ENCODE measurements around the gene MARCHF3. TPM values are rescaled to one million over a fixed set of nuclear protein-coding genes. Genes with fewer than 3 reads are reported as not detected.

The MARCHF3 gene
- total RNA-seq, 1 donor from 2014 or later = 21.9 TPM

DNA sequence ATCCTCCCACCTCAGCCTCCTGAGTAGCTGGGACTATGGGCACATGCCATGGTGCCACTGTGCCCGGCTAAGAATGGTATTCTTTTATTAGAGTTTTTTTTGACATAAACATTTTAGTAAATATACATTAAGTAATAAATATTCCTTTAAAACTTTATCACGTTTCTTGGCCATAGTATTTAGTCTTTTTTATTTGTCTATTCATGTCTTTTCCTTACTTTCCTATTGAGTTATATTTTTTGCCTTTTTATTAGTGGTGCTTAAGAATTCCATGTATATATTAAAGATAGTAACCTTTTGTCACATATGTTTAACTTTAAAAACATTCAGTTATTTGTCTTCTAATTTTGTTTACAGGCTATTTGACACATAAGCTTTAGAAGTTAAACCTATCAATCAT, 73.4 kb downstream of the MARCHF3 start:
- no peak overlapping the region for H3K27ac Mint-ChIP-seq
- POLR2A ChIA-PET = no interaction called here
- DNase-seq (no peak), ATAC-seq (ENCODE audit: low read depth) (no peak)
- intact Hi-C loops (cut with micrococcal nuclease) = no loop called here
- peaks cover 20% of the 10 kb centered on the region for H3K4me1 Mint-ChIP-seq
- no peak overlapping the region for H3K4me3 Mint-ChIP-seq
- CTCF ChIA-PET = no interaction called here
- no peaks in the 10 kb centered on the region for H3K27me3 Mint-ChIP-seq
- no peaks in the 10 kb centered on the region for H3K9me3 Mint-ChIP-seq
- TF ChIP-seq, protein P1, sequence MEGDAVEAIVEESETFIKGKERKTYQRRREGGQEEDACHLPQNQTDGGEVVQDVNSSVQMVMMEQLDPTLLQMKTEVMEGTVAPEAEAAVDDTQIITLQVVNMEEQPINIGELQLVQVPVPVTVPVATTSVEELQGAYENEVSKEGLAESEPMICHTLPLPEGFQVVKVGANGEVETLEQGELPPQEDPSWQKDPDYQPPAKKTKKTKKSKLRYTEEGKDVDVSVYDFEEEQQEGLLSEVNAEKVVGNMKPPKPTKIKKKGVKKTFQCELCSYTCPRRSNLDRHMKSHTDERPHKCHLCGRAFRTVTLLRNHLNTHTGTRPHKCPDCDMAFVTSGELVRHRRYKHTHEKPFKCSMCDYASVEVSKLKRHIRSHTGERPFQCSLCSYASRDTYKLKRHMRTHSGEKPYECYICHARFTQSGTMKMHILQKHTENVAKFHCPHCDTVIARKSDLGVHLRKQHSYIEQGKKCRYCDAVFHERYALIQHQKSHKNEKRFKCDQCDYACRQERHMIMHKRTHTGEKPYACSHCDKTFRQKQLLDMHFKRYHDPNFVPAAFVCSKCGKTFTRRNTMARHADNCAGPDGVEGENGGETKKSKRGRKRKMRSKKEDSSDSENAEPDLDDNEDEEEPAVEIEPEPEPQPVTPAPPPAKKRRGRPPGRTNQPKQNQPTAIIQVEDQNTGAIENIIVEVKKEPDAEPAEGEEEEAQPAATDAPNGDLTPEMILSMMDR (IDR thresholded peaks at IDR 0.05) = no peak
- H3K36me3 Mint-ChIP-seq (ENCODE audit: low read depth) = no peaks in the 10 kb centered on the region

DNA sequence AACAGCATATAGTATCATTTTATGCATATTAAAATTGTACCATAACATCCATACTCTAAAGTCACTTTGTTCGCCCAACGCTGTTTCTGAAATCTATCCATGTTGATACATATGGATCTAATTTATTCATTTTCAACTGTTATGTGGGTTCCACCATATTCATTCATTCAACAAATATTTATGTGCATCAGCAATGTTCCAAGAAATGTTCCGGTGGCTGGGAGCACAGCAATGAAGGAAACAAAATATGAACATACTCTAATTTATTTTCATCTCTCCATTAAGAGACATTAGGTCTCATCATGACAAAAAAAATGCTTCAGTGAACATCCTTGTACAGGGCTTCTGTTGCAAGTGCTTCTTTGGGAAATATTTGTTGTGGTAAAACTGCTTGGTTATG, 75.4 kb downstream of the MARCHF3 start:
- TF ChIP-seq, protein P1 (IDR thresholded peaks at IDR 0.05) = no peak
- ChIA-PET POLR2A (no interaction called here), CTCF (no interaction called here)
- no peak overlapping the region for H3K27ac Mint-ChIP-seq
- intact Hi-C loops (cut with micrococcal nuclease) = no loop called here
- no peaks in the 10 kb centered on the region for H3K9me3 Mint-ChIP-seq
- ATAC-seq (ENCODE audit: low read depth) (no peak), DNase-seq (no peak)
- no peaks in the 10 kb centered on the region for H3K27me3 Mint-ChIP-seq
- peaks cover 7% of the 10 kb centered on the region for H3K4me1 Mint-ChIP-seq
- no peaks in the 10 kb centered on the region for H3K36me3 Mint-ChIP-seq (ENCODE audit: low read depth)
- no peak overlapping the region for H3K4me3 Mint-ChIP-seq

DNA sequence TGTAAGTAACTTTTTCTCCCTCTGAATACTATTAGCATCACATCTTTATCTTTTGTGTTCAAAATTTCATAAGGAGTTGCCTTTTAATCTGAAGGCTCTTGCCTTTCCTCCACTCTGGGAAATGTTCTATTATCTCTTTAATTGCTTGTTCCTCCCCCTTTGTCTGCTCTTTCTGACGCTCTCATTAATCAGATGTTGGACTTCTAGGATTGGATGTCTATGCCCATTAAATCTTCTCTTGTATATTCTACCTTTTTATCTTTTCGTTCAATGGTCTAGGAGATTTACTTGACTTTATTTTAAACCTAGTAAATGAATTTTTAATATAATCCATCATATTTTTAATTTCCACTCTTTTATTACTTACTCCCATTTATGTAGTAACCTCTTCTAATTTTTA, 76.7 kb downstream of the MARCHF3 start:
- CTCF ChIA-PET = no interaction called here
- TF ChIP-seq, protein P1 (IDR thresholded peaks at IDR 0.05) = no peak
- Mint-ChIP-seq H3K4me1 (peaks cover 5% of the 10 kb centered on the region), H3K27me3 (no peaks in the 10 kb centered on the region), H3K9me3 (no peaks in the 10 kb centered on the region), H3K27ac (no peak overlapping the region), H3K36me3 (ENCODE audit: low read depth) (no peaks in the 10 kb centered on the region), H3K4me3 (no peak overlapping the region)
- intact Hi-C loops (cut with micrococcal nuclease) = no loop called here
- no peak for ATAC-seq (ENCODE audit: low read depth)
- POLR2A ChIA-PET = interaction anchor here (0.6 to 0.7 kb wide), 2 partner anchors 9 to 33 kb away, joined by 3 read pairs; no protein-coding TSS in a partner anchor
- DNase-seq = no peak

DNA sequence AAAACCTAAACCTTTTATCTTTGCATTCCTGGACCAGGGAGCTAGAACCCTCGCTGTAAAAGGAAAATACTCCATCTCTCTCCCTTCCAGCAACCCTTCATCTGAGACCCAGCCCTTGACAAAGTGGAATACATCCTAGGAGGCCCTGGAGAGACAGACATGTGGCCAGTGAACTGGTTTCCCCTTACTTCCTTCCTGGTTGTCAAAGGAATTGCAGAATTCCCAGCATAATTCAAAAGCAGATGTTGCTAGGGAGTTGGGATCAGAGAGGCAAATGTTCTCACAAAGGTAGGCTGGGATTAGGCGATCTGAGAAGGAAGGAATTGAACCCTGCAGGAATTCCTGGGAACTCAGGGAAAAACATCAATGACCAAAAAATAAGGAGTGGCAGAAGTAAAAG, 80.9 kb downstream of the MARCHF3 start:
- no peak for DNase-seq
- TF ChIP-seq, protein P1 (IDR thresholded peaks at IDR 0.05) = no peak
- no peaks in the 10 kb centered on the region for H3K9me3 Mint-ChIP-seq
- no peak overlapping the region for H3K27ac Mint-ChIP-seq
- CTCF ChIA-PET = no interaction called here
- POLR2A ChIA-PET = no interaction called here
- H3K36me3 Mint-ChIP-seq (ENCODE audit: low read depth) = peaks cover 4% of the 10 kb centered on the region
- H3K4me3 Mint-ChIP-seq = no peak overlapping the region
- no peak for ATAC-seq (ENCODE audit: low read depth)
- intact Hi-C loops (cut with micrococcal nuclease) = loop anchor here (2.0 kb wide), 1 partner anchor 15 kb away; no protein-coding TSS in a partner anchor
- H3K4me1 Mint-ChIP-seq = peaks cover 25% of the 10 kb centered on the region
- H3K27me3 Mint-ChIP-seq = no peaks in the 10 kb centered on the region

DNA sequence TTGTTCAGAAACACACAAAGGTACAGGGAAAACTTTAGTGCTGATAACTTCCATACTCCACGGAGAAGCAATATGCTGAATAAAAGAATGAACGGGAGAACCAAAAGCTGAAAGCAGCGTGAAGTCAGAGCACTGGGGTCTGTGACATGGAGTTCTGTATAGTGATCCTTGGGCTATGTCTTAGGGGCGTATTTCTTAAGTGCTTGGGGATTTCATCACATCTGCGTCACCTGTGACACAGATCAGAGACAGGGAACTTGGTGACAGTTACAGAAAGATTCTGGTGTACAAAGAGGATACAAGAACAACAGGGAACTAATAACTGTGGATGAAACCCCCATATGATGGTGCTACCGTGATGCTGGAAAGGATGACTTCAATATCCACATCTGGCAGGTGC, 81.9 kb downstream of the MARCHF3 start:
- H3K27ac Mint-ChIP-seq = no peak overlapping the region

More for the DNA sequence above, 81.9 kb downstream of the MARCHF3 start:
- intact Hi-C loops (cut with micrococcal nuclease) = loop anchor here (2.0 kb wide), 1 partner anchor 16 kb away; no protein-coding TSS in a partner anchor
- H3K27me3 Mint-ChIP-seq = no peaks in the 10 kb centered on the region
- ATAC-seq (ENCODE audit: low read depth) (no peak), DNase-seq (no peak)
- TF ChIP-seq, protein P1 (IDR thresholded peaks at IDR 0.05) = no peak
- H3K36me3 Mint-ChIP-seq (ENCODE audit: low read depth) = peaks cover 4% of the 10 kb centered on the region
- H3K9me3 Mint-ChIP-seq = no peaks in the 10 kb centered on the region
- CTCF ChIA-PET = no interaction called here
- H3K4me1 Mint-ChIP-seq = peaks cover 25% of the 10 kb centered on the region
- H3K4me3 Mint-ChIP-seq = no peak overlapping the region
- POLR2A ChIA-PET = no interaction called here
